KMS-11 (cell line): ENCODE results near the gene CD34.

Source experiments
- H2AFZ ChIP-seq: fragments of 200-600 bp; sonication (generic); 2 replicates; pipeline ENCODE4 v1.6.1; 2016; ENCODE audit warnings: antibody characterized with exemption, mixed run types, low read depth
- H3K27ac ChIP-seq: fragments of 200-600 bp; sonication (generic); 2 replicates; pipeline ENCODE4 v1.6.1; 2016; ENCODE audit warnings: mild to moderate bottlenecking, mixed run types
- H3K27me3 ChIP-seq: fragments of 200-600 bp; sonication (generic); 2 replicates; pipeline ENCODE4 v1.6.1; 2017; ENCODE audit warnings: mild to moderate bottlenecking, low read depth, mixed run types, moderate library complexity; ENCODE audit not compliant: insufficient read depth
- H3K36me3 ChIP-seq: fragments of 200-600 bp; sonication (generic); 2 replicates; pipeline ENCODE4 v1.6.1; 2017; ENCODE audit warnings: mild to moderate bottlenecking, mixed run types; ENCODE audit not compliant: insufficient read depth
- H3K4me1 ChIP-seq: fragments of 200-600 bp; sonication (generic); 2 replicates; pipeline ENCODE4 v1.6.1; 2016; ENCODE audit warnings: mild to moderate bottlenecking, low read depth, mixed run types; ENCODE audit not compliant: poor library complexity, severe bottlenecking
- H3K4me2 ChIP-seq: fragments of 200-600 bp; sonication (generic); 2 replicates; pipeline ENCODE4 v1.7.0; 2016; ENCODE audit warnings: mild to moderate bottlenecking, mixed run types
- H3K4me3 ChIP-seq: fragments of 200-600 bp; sonication (generic); IDR thresholded peaks from 2 replicates; pipeline ENCODE4 v1.6.1; 2017; ENCODE audit warnings: low read depth, low read length, mixed read lengths; ENCODE audit not compliant: insufficient read depth
- H3K79me2 ChIP-seq: fragments of 200-600 bp; sonication (generic); 2 replicates; pipeline ENCODE4 v1.6.1; 2016; ENCODE audit warnings: low read depth, mixed run types; ENCODE audit not compliant: insufficient read depth
- H3K9ac ChIP-seq: fragments of 200-600 bp; sonication (generic); 2 replicates; pipeline ENCODE4 v1.6.1; 2016; ENCODE audit warnings: mild to moderate bottlenecking, mixed run types
- H4K20me1 ChIP-seq: fragments of 200-600 bp; sonication (generic); 2 replicates; pipeline ENCODE4 v1.6.1; 2016; ENCODE audit warnings: mild to moderate bottlenecking, mixed run types; ENCODE audit not compliant: insufficient read depth
- TF ChIP-seq, protein P1 (sequence below): fragments of 200-600 bp; sonication (generic); conservative IDR thresholded peaks from 2 replicates; pipeline ENCODE4 v1.6.1; 2017; ENCODE audit warnings: low read depth, mild to moderate bottlenecking, antibody characterized with exemption, low read length, moderate library complexity, mixed read lengths

CD34 gene

DNA sequence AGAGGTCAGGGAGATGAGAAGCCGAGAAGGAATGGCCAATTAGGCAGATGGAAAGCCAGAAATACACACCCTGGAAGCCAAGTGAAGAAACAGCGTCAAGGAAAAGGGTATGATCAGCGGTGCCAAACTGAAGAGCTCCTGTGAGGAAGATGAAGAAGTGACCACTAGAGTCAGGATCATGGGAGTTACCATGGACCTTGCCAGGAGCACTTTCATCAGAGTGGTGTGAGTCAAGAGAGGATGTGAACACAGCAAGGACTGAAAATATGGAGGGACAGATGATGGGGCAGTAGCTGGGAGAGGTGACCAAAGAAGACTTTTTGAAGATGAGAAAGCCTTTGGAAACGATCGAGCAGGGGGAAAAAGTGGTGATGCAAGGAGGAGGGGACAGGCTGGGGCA, 50.4 kb downstream of the CD34 start:
- Histone ChIP-seq H3K4me2 (peak overlapping the region; percentile 71), H3K79me2 (peaks cover 53% of the 10 kb centered on the region), H3K9ac (no peak overlapping the region), H3K4me3 (no peak overlapping the region), H3K27me3 (no peaks in the 10 kb centered on the region), H3K4me1 (peaks cover 88% of the 10 kb centered on the region), H4K20me1 (no peaks in the 10 kb centered on the region), H2AFZ (no peak overlapping the region), H3K27ac (peak overlapping the region; percentile 91), H3K36me3 (no peaks in the 10 kb centered on the region)
- TF ChIP-seq, protein P1, sequence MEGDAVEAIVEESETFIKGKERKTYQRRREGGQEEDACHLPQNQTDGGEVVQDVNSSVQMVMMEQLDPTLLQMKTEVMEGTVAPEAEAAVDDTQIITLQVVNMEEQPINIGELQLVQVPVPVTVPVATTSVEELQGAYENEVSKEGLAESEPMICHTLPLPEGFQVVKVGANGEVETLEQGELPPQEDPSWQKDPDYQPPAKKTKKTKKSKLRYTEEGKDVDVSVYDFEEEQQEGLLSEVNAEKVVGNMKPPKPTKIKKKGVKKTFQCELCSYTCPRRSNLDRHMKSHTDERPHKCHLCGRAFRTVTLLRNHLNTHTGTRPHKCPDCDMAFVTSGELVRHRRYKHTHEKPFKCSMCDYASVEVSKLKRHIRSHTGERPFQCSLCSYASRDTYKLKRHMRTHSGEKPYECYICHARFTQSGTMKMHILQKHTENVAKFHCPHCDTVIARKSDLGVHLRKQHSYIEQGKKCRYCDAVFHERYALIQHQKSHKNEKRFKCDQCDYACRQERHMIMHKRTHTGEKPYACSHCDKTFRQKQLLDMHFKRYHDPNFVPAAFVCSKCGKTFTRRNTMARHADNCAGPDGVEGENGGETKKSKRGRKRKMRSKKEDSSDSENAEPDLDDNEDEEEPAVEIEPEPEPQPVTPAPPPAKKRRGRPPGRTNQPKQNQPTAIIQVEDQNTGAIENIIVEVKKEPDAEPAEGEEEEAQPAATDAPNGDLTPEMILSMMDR, result no peak

DNA sequence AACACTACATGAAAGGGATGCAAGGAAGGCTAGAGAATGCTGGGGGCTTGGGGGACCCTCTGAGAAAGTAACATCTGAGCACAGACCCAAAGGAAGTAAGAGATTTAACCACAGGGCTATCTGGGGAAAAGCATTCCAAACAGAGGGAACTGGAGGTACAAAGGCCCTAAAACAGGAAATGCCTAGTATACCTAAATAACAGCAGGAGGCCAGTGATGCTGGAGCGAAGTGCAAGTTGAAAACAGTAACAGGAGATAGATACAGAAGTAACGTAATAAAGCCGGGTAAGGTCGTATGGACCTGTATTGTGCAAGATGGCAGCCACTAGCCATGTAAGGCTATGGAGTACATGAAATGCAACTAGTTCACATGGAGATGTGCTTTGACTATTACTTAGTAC, 52.1 kb downstream of the CD34 start:
- TF ChIP-seq, protein P1, result no peak
- no peak overlapping the region for H3K4me2 ChIP-seq
- H3K79me2 ChIP-seq, result peaks cover 59% of the 10 kb centered on the region
- H3K27me3 ChIP-seq, result no peaks in the 10 kb centered on the region
- H3K4me3 ChIP-seq, result no peak overlapping the region
- no peaks in the 10 kb centered on the region for H4K20me1 ChIP-seq
- no peak overlapping the region for H3K27ac ChIP-seq
- no peak overlapping the region for H3K9ac ChIP-seq
- H2AFZ ChIP-seq, result no peak overlapping the region
- H3K4me1 ChIP-seq, result peaks cover 71% of the 10 kb centered on the region
- no peaks in the 10 kb centered on the region for H3K36me3 ChIP-seq

- no peak overlapping the region for H3K27ac ChIP-seq
- no peaks in the 10 kb centered on the region for H4K20me1 ChIP-seq
- no peaks in the 10 kb centered on the region for H3K36me3 ChIP-seq
- peaks cover 66% of the 10 kb centered on the region for H3K4me1 ChIP-seq
- H3K4me3 ChIP-seq, result no peak overlapping the region
- H3K79me2 ChIP-seq, result peaks cover 59% of the 10 kb centered on the region
- H2AFZ ChIP-seq, result no peak overlapping the region
- no peak overlapping the region for H3K9ac ChIP-seq
- no peak overlapping the region for H3K4me2 ChIP-seq
- TF ChIP-seq, protein P1, result no peak
- no peaks in the 10 kb centered on the region for H3K27me3 ChIP-seq
These were observed 52.6 kb downstream of the CD34 start for GRCh38 chr1:207858281-207858680.

DNA sequence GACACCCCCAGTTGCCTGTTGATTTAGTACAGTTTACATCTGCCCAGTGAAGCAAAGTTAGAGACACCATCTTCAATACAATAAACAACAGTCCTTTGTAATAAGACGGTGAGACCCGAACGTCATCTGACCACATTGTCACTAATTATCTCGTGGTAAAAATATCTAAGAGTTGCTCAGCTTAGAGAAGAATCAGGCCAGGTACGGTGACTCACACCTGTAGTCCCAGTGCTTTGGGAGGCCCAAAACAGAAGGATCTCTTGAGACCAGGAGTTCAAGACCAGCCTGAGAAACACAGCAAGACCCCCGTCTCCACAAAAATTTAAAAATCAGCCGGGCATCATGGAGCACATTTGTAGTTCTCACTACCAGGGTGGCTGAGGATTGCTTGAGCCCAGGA, 53.5 kb downstream of the CD34 start:
- H3K4me3 ChIP-seq, result no peak overlapping the region
- peaks cover 58% of the 10 kb centered on the region for H3K4me1 ChIP-seq
- no peak overlapping the region for H3K9ac ChIP-seq
- no peaks in the 10 kb centered on the region for H3K36me3 ChIP-seq
- peaks cover 59% of the 10 kb centered on the region for H3K79me2 ChIP-seq
- H3K27ac ChIP-seq, result no peak overlapping the region
- H4K20me1 ChIP-seq, result no peaks in the 10 kb centered on the region
- H3K27me3 ChIP-seq, result no peaks in the 10 kb centered on the region
- TF ChIP-seq, protein P1, result no peak
- H3K4me2 ChIP-seq, result no peak overlapping the region
- no peak overlapping the region for H2AFZ ChIP-seq
